ENCODE measurements around the gene ATXN1. TPM values are rescaled to one million over a fixed set of nuclear protein-coding genes. Genes with fewer than 3 reads are reported as not detected.

The ATXN1 gene
- polyA plus RNA-seq, 3 donors from 2014 or later, result 6.9 to 14.7 (median 8.0) TPM

DNA sequence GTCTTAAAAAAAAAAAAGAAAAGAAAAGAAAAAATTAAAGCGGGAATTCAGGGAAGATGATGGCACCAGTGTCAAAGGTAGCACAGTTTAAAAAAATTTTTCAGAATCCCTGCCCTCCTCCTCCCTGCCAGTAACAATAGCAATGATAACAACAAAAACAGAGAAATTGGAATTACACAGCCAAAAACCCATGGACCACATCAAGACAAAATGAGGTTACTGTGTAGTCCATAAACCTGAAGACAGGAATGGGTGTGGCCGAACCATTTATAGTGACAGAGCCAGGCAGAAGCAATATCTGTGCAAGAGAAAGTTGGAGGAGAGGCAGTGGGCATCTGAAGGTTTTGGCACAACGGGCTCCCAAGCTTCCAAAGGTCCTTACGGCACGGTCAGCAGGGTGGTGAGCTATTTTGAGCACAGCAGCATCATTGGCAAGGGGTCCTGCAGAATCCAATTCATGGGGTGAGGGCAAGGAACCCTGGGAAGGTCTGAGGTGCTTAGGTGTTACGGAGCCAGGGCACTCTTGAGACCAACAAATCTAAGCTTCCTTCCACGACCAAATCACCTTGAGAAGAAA, 320.5 kb downstream of the ATXN1 start:
- Mint-ChIP-seq H3K27ac (peak overlapping the region in 1 of 6 donors; percentile 14), H3K9me3 (peaks cover 0 to 2% (median 0%) of the 10 kb centered on the region in 6 donors), H3K4me1 (peaks cover 27 to 48% of the 10 kb centered on the region in 2 donors), H3K36me3 (peaks cover 0 to 8% (median 4%) of the 10 kb centered on the region in 3 donors), H3K4me3 (no peak overlapping the region), H3K27me3 (ENCODE audit: low read depth in 3 of 3) (peaks cover 2 to 5% (median 3%) of the 10 kb centered on the region in 3 donors)
- no peak for DNase-seq

DNA sequence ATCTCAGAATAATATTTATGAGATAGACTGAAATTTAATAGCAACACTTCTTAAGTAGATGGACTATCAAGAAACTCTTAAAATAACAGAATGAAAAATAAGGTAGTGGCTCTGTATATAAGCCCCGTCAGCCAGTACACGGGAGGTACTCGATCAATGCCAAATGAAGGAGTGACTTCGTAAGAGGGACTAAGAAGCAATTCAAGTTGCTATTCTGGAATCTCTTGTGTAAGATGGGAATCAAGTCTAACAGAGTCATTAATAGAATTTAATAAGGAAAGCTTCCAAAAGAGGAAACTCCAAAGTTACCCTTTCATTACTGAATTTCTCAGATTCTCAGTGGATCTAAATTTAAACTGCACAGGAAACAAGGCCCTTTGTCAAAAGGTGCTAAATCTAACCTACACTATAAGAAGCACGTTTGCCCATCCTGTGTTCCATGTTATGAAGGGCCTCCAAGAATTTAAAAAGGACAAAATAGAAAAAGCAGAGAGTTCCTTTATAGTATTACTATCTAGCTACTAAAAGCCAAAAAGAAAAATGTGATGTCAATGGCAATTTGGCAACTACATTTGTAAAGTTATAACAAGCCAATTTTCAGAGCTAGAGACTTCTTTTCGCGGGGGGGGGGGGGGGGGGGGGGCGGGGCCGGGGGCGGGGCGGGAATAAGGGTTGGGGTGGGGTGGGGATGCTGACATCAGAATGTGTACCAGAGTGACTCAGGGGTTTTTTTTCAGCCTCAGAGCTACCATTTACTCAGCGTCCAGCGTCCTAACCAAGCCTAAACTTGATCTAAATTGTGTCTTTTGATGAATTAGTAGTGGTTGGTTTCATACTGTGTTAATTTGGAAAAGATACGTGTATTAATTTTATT, 322.3 kb downstream of the ATXN1 start:
- Mint-ChIP-seq H3K27me3 (ENCODE audit: low read depth in 3 of 3) (peaks cover 2 to 5% (median 3%) of the 10 kb centered on the region in 3 donors), H3K4me1 (peaks cover 32 to 51% of the 10 kb centered on the region in 2 donors), H3K4me3 (peak overlapping the region in 1 of 5 donors; percentile 34), H3K36me3 (peaks cover 0 to 13% (median 4%) of the 10 kb centered on the region in 3 donors), H3K27ac (peak overlapping the region in 2 of 6 donors; percentile 46 to 67), H3K9me3 (peaks cover 0 to 2% (median 0%) of the 10 kb centered on the region in 6 donors)
- no peak for DNase-seq

DNA sequence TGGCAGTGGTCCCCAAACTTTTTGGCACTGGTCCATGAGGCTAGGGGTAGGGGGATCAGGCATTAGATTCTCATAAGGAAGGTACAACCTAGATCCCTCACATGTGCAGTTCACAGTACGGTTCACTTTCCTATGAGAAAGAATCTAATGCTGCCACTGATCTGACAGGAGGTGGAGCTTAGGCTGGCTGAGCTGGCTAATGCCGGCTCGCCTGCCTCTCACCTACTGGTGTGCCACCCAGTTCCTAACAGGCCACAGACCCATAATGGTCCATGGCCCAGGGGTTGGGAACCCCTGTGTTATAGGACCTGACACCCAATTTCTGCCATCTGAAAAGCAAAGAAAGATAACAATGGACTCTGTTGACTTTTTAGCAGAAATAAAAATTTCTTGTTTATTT, 323.3 kb downstream of the ATXN1 start:
- Mint-ChIP-seq H3K4me1 (peaks cover 32 to 51% of the 10 kb centered on the region in 2 donors), H3K36me3 (peaks cover 1 to 13% (median 4%) of the 10 kb centered on the region in 3 donors), H3K27ac (peak overlapping the region in 5 of 6 donors; percentile 5 to 96 (median 88)), H3K9me3 (peaks cover 0 to 2% (median 0%) of the 10 kb centered on the region in 6 donors), H3K27me3 (ENCODE audit: low read depth in 3 of 3) (peaks cover 2 to 5% (median 3%) of the 10 kb centered on the region in 3 donors), H3K4me3 (peak overlapping the region in 2 of 5 donors; percentile 1 to 58)
- peak in 1 of 3 donors; percentile 27 for DNase-seq

DNA sequence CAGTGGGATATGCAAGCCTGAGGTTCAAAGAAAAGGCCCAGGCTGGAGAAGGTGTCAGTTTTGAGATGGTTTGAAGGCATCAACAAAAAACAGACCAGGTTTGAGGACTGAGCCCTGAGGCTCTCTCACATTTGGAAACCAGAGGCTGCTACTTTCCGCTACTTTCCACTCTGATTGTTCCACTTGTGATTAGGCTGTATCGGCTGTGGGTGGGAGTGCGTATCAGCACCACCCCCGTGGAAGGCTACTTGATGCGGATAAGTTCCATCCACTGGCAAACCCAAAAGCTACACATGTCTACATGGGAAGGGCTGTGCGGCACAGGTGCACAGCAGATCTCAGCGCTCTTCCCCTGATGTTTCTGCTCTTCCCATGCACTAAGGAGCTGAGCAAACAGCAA, 324.2 kb downstream of the ATXN1 start:
- peak overlapping the region; percentile 82 to 96 (median 90) for H3K27ac Mint-ChIP-seq
- H3K9me3 Mint-ChIP-seq, result peaks cover 0 to 2% (median 0%) of the 10 kb centered on the region in 6 donors
- peaks cover 4 to 8% (median 4%) of the 10 kb centered on the region in 3 donors for H3K36me3 Mint-ChIP-seq
- no peak for DNase-seq
- peak overlapping the region in 4 of 5 donors; percentile 61 to 84 (median 74) for H3K4me3 Mint-ChIP-seq
- H3K4me1 Mint-ChIP-seq, result peaks cover 32 to 51% of the 10 kb centered on the region in 2 donors
- peaks cover 2 to 5% (median 3%) of the 10 kb centered on the region in 3 donors for H3K27me3 Mint-ChIP-seq (ENCODE audit: low read depth in 3 of 3)

DNA sequence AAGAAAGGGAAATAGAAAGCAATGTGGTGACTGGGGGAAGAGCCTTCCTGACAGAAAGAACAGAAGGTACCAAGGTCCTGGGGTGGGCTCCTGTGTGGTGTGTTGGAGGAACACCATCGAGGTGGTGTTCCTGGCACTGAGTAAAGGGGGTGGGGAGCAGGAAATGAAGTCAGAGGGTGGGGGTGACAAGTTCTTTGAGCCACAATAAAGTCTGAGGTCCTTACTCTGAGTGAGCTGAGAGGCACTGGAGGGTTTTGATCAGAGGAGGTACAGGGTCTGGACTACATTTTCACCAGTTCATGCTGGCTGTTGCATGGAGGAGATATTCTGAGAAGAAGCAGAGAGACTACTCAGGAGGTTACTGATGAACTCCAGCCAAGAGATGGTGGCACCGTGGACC, 324.7 kb downstream of the ATXN1 start:
- peak; percentile 19 to 49 (median 19) for DNase-seq
- Mint-ChIP-seq H3K27me3 (ENCODE audit: low read depth in 3 of 3) (peaks cover 2 to 5% (median 3%) of the 10 kb centered on the region in 3 donors), H3K4me3 (peak overlapping the region; percentile 36 to 84 (median 73))

DNA sequence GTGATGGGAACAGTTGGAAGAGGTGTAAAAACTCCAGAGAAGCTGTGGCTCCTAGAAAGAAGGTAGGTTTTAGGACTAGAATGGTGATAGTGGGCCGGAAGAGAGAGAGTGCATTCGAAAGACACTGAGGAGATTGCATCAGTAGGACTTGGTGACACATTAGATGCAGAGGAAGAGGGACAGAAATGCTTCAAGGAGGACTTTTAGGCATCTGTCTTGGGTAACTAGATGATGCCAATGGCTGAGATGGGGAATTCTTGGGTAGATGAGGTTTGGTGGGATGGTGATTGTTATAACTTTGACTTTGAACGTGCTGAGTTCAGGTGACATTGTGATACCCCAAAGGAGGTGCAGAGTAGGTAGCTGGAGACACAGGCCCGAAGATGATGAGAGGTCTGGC, 326.4 kb downstream of the ATXN1 start:
- no peak overlapping the region for H3K4me3 Mint-ChIP-seq
- peaks cover 2 to 5% (median 3%) of the 10 kb centered on the region in 3 donors for H3K27me3 Mint-ChIP-seq (ENCODE audit: low read depth in 3 of 3)
- DNase-seq, result no peak
- peak overlapping the region; percentile 6 to 83 (median 20) for H3K27ac Mint-ChIP-seq
- peaks cover 4 to 12% (median 9%) of the 10 kb centered on the region in 3 donors for H3K36me3 Mint-ChIP-seq
- no peaks in the 10 kb centered on the region for H3K9me3 Mint-ChIP-seq
- H3K4me1 Mint-ChIP-seq, result peaks cover 30 to 46% of the 10 kb centered on the region in 2 donors

More for the DNA sequence above, 324.7 kb downstream of the ATXN1 start:
- H3K4me1 Mint-ChIP-seq, result peaks cover 32 to 51% of the 10 kb centered on the region in 2 donors
- peaks cover 0 to 2% (median 0%) of the 10 kb centered on the region in 6 donors for H3K9me3 Mint-ChIP-seq
- H3K36me3 Mint-ChIP-seq, result peaks cover 4 to 8% (median 4%) of the 10 kb centered on the region in 3 donors
- peak overlapping the region; percentile 82 to 96 (median 90) for H3K27ac Mint-ChIP-seq

DNA sequence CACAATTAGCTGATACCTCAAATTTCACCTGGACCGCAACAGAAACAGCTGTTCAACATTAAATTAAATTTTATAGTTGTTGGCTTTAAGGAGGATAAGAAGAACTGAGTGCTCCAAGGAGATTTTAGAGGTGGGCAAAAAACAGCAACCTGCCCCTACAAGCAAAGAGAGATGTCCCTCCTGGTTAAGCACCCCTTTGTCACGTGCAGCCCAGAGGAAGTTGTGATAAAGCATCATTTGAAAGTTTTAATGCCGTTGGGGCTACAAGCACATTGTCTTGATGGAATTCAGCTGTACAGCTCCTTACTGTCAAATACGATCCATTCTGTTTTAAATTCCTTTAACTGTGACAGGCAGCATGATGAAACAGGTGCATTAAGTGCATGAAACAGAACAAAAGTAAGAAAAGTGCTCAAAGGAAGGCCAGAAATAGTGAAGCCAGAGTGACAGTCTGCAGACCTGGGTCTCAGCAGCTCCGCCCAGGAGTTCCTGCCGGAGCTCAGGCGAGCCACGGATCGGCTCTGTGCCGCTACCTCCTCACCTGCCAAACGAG, 327.8 kb downstream of the ATXN1 start:
- peaks cover 26 to 33% of the 10 kb centered on the region in 2 donors for H3K4me1 Mint-ChIP-seq
- peaks cover 4 to 12% (median 9%) of the 10 kb centered on the region in 3 donors for H3K36me3 Mint-ChIP-seq
- DNase-seq, result no peak
- peaks cover 2 to 5% (median 3%) of the 10 kb centered on the region in 3 donors for H3K27me3 Mint-ChIP-seq (ENCODE audit: low read depth in 3 of 3)
- no peak overlapping the region for H3K4me3 Mint-ChIP-seq
- H3K27ac Mint-ChIP-seq, result peak overlapping the region in 3 of 6 donors; percentile 13 to 45 (median 31)
- H3K9me3 Mint-ChIP-seq, result no peaks in the 10 kb centered on the region

DNA sequence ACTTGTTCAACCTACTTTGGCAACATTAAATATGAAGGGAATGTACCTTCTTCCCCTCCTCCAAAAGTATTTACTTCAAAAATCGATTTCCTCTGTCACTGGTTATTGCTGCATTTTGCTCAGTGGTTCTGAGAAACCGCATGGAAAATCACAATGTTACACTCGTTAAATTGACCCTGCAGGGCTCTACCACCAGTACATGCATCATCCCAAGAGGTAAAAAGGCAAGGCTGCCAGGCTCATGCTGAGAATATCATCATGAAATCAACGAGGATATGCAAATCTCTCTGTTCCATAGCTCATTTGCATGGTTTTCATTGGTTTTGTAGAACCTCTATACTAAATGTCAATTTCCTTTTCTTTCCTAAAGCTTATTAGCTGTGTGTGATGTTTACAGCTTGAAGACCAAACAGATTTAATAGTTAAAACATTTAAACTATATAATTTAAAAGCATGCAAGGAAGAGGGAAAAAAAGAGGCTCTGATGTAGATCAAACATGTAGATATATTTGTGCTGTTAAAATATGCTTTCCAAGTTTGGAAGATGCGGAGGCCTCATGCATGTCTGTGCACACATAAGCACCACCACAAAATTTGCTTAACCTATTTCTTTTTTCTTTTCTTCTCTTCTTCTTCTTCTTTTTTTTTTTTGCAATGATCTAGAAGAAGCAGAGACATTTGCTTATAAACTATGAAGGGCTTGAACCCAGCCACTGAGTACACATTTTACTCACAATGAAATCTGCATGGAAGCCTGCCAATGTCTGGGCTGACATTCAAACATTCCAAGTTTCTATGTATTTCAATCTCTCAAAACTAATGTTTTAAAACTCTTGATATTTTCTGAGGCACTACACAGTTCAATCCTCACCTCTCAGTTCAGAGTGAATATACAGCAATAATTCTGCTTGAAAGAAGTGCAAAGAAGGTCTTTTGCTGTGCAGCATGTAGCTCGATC, 328.9 kb downstream of the ATXN1 start:
- DNase-seq, result no peak
- H3K4me1 Mint-ChIP-seq, result peaks cover 17 to 23% of the 10 kb centered on the region in 2 donors
- no peak overlapping the region for H3K4me3 Mint-ChIP-seq
- peaks cover 4 to 12% (median 9%) of the 10 kb centered on the region in 3 donors for H3K36me3 Mint-ChIP-seq
- no peaks in the 10 kb centered on the region for H3K9me3 Mint-ChIP-seq
- H3K27ac Mint-ChIP-seq, result no peak overlapping the region
- peaks cover 2 to 5% (median 3%) of the 10 kb centered on the region in 3 donors for H3K27me3 Mint-ChIP-seq (ENCODE audit: low read depth in 3 of 3)

DNA sequence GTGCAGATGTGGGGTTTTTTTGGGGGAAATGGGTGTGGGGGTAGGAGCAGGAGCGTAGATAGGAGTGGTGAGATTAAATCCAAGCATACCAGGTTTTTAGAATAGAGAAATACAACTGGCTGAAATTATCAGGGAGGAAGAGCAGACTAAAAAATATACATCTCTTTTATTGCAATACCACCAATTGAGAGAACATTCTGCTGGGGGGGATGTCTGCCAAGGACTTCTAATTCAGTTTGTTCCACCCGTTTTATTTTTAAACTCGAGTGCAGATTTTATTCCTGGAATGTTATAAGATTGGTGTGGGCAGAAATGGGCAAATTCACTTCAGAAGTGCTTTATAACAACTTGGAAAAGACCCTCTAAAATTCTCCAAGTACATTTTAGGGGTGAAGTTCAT, 330.2 kb downstream of the ATXN1 start:
- H3K9me3 Mint-ChIP-seq, result no peaks in the 10 kb centered on the region

DNA sequence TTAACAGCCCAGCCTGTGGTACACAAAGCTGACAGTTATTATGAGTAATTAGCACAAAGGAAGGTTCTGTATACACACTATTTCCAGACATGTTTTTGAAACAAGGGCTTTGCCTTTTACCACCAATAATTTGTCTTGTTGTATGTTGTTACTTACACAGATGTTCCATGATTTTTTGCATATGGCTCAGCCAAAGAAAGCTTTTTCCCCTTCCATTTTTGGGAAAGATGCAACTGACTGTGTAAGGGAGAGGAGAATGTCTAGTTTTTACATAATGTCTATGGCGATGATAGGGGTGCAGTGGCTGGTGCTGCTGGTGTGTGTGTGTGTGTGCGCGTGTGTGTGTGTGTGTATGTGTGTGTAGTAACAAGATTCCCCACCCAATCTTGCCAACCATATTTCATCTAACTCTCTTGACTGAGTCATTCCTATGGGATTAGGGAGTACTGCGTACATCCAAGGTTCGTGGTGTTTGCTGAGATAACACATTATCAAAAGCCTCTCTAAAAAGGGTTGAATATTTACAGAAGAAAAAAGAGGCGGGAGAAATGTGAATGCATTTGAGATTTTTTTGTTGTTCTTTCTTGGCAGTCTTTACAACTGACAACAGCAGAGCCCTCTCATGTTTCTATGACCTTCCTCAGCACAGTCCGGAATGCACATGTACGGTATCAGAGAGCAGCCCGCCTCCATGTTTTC, 330.7 kb downstream of the ATXN1 start:
- no peak overlapping the region for H3K27ac Mint-ChIP-seq
- H3K27me3 Mint-ChIP-seq (ENCODE audit: low read depth in 3 of 3), result peaks cover 0 to 2% (median 0%) of the 10 kb centered on the region in 3 donors
- peaks cover 4 to 12% (median 6%) of the 10 kb centered on the region in 3 donors for H3K36me3 Mint-ChIP-seq
- H3K9me3 Mint-ChIP-seq, result no peaks in the 10 kb centered on the region
- H3K4me1 Mint-ChIP-seq, result peaks cover 4 to 9% of the 10 kb centered on the region in 2 donors
- H3K4me3 Mint-ChIP-seq, result no peak overlapping the region
- no peak for DNase-seq

More for the DNA sequence above, 330.2 kb downstream of the ATXN1 start:
- no peak for DNase-seq
- no peak overlapping the region for H3K4me3 Mint-ChIP-seq
- peaks cover 5 to 10% of the 10 kb centered on the region in 2 donors for H3K4me1 Mint-ChIP-seq
- H3K27me3 Mint-ChIP-seq (ENCODE audit: low read depth in 3 of 3), result peaks cover 0 to 2% (median 0%) of the 10 kb centered on the region in 3 donors
- H3K27ac Mint-ChIP-seq, result no peak overlapping the region
- H3K36me3 Mint-ChIP-seq, result peaks cover 4 to 12% (median 6%) of the 10 kb centered on the region in 3 donors

DNA sequence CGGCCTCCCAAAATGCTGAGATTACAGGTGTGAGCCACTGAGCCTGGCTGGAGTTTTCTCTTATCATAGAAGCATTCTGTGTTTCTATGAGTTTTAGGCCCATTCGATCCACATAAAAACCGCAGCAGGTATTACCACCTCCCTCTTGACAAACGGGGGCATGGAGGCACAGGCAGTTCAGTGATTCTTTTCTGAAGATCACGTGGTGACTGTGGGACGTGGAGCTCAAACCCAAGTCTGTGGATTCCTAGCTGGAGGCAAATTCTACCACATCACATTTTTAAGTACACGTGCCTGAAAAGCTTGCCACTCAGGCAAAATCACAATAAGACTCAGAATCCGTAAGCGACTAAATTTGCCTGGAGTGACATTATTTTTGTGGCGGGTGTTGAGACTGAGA, 331.6 kb downstream of the ATXN1 start:
- no peak overlapping the region for H3K27ac Mint-ChIP-seq
- no peak for DNase-seq

DNA sequence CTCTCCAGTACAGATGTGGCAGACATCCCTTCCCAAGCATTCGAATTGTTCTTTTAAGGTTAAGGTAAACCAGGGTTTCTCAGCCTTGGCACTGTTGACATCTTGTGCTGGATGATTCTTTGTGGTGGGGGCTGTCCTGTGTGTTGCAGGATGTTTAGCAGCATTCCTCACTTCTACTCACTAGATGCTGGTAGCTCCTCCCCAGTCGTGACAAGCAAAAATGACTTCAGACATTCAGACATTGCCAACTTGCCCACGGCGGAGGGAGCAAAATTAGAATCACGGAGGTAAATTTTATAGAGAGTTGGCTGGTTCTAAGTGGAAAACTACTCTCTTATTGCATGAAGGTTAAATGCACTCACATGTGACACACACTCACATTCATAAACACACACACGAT, 334.1 kb downstream of the ATXN1 start:
- Mint-ChIP-seq H3K4me1 (peaks cover 9% of the 10 kb centered on the region in 2 donors), H3K27me3 (ENCODE audit: low read depth in 3 of 3) (peaks cover 0 to 2% (median 0%) of the 10 kb centered on the region in 3 donors), H3K9me3 (no peaks in the 10 kb centered on the region), H3K4me3 (no peak overlapping the region), H3K36me3 (peaks cover 0 to 7% (median 6%) of the 10 kb centered on the region in 3 donors), H3K27ac (peak overlapping the region in 3 of 6 donors; percentile 23 to 25 (median 23))
- no peak for DNase-seq

More for the DNA sequence above, 331.6 kb downstream of the ATXN1 start:
- Mint-ChIP-seq H3K9me3 (no peaks in the 10 kb centered on the region), H3K4me3 (no peak overlapping the region), H3K36me3 (peaks cover 4 to 8% (median 6%) of the 10 kb centered on the region in 3 donors), H3K4me1 (peaks cover 0 to under 1% of the 10 kb centered on the region in 2 donors), H3K27me3 (ENCODE audit: low read depth in 3 of 3) (peaks cover 0 to 2% (median 0%) of the 10 kb centered on the region in 3 donors)
